ENCODE results near the gene ADNP2.

Gene ADNP2, protein sequence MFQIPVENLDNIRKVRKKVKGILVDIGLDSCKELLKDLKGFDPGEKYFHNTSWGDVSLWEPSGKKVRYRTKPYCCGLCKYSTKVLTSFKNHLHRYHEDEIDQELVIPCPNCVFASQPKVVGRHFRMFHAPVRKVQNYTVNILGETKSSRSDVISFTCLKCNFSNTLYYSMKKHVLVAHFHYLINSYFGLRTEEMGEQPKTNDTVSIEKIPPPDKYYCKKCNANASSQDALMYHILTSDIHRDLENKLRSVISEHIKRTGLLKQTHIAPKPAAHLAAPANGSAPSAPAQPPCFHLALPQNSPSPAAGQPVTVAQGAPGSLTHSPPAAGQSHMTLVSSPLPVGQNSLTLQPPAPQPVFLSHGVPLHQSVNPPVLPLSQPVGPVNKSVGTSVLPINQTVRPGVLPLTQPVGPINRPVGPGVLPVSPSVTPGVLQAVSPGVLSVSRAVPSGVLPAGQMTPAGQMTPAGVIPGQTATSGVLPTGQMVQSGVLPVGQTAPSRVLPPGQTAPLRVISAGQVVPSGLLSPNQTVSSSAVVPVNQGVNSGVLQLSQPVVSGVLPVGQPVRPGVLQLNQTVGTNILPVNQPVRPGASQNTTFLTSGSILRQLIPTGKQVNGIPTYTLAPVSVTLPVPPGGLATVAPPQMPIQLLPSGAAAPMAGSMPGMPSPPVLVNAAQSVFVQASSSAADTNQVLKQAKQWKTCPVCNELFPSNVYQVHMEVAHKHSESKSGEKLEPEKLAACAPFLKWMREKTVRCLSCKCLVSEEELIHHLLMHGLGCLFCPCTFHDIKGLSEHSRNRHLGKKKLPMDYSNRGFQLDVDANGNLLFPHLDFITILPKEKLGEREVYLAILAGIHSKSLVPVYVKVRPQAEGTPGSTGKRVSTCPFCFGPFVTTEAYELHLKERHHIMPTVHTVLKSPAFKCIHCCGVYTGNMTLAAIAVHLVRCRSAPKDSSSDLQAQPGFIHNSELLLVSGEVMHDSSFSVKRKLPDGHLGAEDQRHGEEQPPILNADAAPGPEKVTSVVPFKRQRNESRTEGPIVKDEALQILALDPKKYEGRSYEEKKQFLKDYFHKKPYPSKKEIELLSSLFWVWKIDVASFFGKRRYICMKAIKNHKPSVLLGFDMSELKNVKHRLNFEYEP

DNA sequence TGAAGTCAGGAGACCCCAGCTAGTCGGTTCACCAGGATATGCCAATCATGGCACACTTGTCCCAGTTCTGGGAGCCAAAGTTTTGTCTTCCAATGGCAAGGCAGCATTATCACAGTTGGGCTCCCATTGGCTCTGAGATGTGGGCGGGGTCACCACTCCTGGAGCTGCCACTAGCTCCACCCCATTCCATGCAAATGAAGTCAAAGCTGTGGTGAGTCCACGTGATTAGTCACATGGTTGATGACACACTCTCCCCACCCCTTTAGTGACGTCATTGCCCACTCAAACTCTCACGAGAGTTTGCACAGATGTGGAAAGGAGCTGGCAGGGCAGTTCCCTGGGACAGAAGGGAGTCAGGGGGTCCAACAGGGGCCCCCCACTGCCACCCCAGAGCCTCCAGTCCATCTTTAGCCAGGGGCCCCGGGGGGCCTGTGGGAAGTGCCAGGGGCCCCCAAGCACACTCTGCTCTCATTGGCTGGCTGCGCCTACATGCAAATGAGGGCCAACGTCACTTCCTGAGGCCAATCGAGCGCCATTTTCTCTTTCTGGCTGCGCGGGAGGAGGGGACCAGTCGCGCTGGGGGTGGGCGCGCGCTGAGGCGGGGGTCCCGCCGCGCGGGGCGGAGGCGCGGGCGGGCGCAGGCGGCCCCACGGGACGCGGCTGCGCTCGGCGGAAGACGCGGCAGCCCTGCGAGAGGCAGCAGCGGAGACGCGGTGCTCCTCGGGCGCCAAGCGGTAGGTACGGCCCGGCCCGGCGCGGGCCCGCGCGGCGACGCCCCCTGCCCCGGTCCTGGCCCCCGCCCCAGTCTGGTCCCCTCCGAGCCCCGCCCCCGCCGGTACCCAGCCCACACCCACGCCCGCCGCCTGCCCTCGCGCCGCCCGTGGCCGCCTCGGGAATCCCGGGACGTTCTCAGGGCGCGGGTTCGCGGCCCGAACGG, at the start of gene ADNP2:
Gene ADNP2, plus strand, starts transcription at position 524 of the 937 bp plus-strand sequence. CDS start 8,281 bp downstream, outside the sequence.
- peak; percentile 91 for DNase-seq (ENCODE audit: low spot score)

DNA sequence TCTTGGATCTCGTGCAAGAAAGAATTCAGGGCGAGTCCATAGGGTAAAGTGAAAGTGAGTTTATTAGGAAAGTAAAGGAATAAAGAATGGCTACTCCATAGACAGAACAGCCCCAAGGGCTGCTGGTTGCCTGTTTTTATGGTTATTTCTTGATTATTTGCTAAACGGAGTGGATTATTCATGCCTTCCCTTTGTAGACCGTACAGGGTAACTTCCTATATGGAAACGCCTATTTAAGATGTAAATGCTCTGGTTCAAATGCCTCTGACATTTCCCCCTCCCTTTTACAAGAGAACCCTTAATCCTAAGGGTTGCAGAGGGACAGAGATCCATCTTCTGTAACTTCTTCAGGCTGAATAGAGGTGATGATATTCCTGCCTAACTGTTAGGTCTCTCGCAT, 49.1 kb upstream of the ADNP2 start:
- no peak for DNase-seq (ENCODE audit: low spot score)

DNA sequence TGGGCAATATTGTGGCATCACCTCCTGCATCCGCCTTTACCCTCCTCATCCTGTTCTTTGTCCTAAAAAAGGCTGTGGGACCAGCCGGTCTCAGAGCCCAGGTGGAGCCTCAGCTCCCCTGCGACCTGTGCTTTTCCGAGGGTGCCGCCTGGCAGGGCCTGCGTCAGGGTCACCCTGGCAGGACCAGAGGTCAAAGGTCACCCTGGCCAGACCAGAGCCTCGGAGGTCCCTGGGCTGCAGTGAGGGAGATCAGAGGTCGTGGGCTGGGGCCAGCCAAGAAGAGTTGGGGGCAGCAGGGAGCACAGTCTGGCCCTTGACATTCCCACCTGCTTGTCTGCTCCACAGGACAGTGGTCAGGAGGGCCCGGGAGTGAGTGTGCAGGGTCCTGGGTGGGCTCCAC, 43.4 kb upstream of the ADNP2 start:
- no peak for DNase-seq (ENCODE audit: low spot score)

DNA sequence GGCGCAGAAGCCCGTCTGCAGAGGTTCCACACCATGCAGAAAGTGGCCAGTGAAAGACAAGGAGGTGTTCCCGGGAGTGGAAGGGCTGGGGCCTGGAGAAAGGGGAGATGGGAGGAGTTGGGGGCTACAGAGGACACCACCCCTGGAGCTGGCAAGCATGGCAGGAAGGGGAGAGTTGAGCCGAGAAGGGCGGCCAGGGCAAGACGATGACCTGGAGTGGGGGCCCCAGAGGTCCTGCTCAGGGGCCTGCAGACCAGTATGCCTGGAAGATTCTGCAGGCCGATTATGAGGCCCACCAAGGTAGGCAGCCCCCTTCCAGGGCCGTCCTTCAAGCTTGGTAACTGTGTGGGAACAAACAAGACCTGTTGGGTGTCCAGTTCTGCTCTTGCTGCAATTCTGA, 41.7 kb upstream of the ADNP2 start:
- no peak for DNase-seq (ENCODE audit: low spot score)

DNA sequence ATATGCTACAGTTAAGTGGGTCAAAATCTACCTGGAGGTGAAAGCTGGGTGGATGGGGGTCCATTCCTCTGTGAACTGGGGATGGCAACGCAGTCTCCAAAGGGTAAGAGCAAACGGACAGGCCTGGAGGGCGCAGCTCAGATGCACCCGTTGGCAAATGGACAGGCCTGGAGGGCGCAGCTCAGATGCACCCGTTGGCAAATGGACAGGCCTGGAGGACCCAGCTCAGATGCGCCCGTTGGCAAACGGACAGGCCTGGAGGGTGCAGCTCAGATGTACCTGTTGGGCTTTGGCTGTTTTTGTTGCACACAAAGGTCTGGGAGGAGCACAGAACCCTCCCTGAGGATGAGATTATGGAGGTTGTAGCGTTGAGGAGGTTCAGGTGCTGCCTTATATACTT, 41.2 kb upstream of the ADNP2 start:
- no peak for DNase-seq (ENCODE audit: low spot score)

DNA sequence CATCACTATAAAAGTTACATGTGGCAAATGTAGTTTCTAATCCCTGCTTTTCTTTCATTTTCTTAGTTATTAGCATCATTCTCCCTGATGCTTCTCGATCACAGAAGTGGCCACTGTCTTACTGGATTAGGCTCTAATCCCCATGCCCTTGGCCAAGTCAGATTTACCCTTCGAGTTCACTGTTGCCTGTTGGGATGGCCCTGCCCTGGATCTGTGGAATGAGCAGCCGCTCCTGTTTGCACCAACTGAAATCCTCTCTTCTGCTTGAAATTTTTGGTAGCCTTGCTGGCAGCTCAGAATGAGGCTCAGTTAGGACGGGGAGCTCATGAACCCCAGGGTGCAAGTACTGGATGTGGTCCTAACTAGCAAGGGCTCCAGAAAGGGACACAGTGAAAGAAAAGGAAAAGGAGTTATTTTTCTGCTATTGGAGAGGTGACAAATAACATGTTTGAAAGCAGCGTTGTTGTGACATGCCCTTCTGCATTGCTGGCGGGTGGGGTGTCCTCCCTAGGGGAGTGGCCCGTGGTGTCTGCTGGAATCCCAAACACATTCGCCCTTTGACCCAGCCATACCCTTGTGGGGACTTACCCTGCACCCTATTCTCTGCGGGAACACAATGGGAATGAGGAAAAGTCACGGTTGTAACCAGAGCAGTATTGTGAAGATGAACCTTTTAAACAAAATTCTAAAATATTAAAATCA, 40.3 kb upstream of the ADNP2 start:
- no peak for DNase-seq (ENCODE audit: low spot score)

DNA sequence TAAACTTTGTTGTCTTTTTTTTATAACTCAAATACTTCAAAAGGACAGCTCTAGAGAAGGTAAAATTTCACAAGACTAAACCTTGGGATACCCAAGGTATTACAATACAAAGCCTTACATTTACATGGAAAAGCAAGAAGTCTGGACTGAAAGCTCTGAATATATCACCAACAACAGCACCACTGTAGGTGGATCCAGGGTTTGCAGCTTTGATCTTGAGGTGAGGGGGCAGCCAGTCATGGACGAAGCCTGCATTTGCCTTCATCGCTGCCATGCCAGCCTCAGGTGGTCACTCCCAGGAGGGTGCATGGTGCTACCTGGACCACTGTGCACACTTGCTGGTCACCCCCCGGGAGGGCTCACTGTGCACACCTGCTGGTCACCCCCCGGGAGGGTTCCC, 38.2 kb upstream of the ADNP2 start:
- DNase-seq (ENCODE audit: low spot score), result no peak

DNA sequence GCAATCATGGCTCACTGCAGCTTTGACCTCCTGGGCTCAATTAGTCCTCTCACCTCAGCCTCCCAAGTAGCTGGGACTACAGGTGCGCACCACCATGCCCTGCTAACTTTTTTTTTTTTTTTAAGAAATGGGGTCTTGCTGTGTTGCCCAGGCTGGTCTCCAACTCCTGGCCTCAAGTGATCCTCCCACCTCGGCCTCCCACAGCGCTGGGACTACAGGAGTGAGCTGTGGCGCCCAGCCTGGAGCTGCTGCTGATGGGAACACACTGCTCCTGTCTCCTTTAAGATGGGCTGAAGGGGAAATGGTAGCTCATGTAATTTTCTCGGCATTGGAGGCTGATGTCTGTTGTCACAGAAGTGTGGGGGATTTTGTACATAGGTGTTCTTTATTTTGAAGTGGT, 34.9 kb upstream of the ADNP2 start:
- DNase-seq (ENCODE audit: low spot score), result no peak

DNA sequence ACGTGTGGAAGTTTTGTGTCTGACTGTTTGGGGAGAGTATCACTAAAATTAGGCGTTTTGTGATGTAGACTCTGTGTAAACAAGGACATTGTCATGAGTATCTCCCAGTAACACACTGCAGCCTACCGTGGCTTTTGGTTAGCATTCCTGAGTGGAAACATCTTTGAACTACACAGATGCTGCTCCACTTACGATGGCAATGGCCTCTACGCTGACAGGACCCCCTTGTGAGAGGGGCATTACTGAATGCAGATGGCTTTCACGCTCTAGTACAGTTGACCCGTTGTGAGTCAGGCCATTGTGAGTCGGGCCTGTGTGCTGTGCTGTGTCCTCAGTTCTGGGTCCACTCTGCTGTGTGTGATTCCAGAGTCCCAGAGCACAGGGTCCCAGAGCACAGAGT, 34.4 kb upstream of the ADNP2 start:
- DNase-seq (ENCODE audit: low spot score), result no peak

DNA sequence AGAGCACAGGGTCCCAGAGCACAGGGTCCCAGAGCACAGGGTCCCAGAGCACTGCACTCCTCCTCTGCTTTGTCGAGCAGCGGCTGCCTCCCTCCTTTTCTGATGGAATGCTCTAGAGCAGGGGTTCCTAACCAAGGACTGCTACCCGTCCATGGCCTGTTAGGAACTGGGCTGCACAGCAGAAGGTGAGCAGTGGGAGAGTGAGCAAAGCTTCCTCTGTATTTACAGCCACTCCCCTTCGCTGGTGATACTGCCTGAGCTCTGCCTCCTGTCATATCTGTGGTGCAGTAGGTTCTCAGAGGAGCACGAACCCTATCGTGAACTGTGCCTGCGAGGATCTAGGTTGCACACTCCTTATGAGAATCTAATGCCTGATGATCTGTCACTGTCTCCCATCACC, 33.1 kb upstream of the ADNP2 start:
- DNase-seq (ENCODE audit: low spot score), result no peak

DNA sequence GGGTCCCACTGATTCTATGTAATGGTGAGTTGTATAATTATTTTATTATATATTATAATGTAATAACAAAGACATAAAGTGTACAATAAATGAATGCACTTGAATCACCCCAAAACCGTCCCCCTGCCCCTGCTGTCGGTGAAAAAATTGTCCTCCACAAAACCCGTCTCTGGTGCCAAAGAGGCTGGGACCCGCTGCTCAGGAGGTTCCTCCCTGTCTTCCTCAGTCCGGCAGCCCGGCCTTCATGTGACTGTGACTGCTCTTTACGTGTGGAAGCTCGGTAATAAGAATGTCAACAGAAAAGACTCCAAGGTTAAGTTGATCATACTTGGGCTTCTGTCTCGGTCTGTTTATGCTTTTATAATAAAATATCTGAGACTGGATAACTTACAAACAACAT, 32.7 kb upstream of the ADNP2 start:
- DNase-seq (ENCODE audit: low spot score), result no peak

DNA sequence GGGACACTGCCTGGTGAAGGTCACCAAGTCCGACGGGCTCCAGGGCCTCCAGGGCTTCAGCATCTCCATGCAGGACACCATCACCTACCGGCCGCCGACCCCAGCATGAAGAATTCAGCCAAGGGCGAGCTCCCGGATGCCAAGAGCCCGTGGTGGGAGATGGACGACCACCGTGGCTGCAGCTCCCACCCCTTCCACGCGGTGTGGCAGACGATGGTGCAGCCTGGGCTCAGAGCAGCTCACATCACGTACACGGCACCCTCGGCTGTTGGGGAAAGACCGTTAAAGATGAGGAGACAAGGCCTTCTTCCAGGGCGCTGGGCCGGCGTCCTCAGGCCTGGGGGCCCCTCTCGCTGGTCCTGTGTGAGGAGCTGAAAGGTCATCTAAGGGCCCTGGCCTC, 31.2 kb upstream of the ADNP2 start:
- DNase-seq (ENCODE audit: low spot score), result no peak

DNA sequence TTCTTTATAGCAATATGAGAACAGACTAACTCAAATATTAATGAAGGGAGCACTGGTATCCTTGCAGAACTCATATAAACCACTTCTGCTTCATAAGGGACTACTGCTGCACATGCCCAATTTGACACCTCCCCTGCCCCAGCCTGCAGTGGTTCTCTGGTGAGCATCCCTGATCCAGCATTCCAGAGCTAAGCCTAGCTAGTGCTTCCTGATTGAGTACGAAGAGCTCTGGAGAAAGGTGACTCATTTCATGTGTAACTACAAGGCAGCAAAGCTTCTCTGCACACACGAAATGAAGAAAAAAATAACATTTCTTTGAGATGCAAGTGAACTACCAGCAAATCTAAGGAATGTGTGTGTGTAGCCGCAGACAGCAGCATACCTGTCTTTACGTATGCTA, 22.8 kb upstream of the ADNP2 start:
- no peak for DNase-seq (ENCODE audit: low spot score)

DNA sequence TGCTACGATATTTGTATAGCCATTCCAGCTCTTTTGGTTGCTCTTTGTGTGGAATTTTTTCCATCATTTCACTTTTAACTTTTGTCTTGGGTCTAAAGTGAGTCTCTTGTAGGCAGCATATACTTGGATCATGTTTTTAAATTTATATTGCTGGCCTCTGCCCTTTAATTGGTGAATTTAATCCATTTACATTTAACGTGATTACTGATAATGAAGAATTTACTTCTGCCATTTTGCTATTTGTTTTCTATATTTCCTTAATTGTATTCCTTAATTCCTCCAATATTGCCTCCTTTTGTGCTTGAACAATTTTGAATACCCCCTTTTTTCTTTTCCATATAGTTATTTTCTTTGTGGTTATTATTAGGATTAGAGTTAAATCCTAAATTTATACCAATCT, 21.0 kb upstream of the ADNP2 start:
- DNase-seq (ENCODE audit: low spot score), result no peak

DNA sequence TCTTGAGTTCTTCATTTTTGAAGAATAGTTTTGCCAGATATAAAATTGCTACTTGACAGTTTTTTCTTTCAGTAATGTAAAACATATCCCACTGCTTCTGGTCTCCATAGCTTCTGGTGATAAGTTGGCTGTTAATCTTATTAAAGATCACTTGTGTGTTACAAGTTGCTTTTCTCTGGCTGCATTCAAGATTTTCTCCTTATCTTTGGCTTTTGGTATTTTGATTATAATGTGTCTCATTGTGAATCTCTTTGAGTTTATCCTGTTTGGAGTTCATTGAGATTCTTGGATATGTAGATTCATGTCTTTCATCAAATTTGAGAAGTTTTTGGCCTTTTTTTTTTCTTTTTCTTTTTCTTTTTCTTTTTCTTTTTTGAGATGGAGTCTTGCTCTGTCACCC, 20.2 kb upstream of the ADNP2 start:
- DNase-seq (ENCODE audit: low spot score), result no peak

DNA sequence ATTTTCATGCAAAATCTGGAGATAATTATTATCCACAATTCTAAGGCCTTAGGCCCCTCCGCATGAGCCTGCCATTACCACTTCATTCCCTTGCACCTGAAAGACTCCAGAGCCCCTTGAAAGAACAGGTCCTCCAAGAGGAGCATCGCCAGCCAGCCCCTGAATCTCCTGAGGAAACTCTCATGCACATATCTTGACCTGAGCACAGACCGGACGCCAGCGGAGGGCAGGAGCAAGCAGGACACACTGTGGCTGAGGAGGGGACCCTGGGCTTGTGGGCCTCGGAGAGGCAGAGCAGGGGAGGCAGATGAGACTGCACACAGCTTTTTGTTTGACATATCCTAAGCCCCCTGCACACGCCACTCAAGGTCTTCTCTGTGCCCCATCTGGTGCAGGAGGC, 13.6 kb upstream of the ADNP2 start:
- no peak for DNase-seq (ENCODE audit: low spot score)

DNA sequence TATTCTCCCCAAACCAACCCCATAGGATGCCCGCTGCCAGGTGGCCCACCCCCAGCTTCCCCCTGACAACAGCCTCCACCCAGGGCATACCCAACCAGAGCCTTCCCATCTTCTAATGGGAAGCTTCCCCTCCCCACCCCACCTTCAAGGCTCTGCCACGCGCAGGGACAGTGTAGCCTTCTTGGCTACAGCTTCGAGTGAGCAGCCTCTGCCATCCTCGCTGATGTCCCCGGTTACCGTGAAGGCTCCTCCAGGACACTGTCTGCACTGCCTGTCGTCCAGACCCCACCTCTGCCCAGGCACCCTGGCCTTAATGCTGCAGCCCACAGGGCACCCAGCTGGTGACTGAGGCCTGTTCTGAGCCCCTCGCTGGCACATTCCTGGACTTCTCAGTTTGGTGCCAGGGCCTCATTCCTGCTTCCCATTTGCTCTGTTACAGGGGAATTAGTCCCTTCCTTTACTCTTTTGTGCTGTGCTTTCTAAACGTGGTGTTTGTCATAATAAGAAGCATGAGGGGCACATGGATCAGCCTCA, 13.0 kb upstream of the ADNP2 start:
- DNase-seq (ENCODE audit: low spot score), result no peak

DNA sequence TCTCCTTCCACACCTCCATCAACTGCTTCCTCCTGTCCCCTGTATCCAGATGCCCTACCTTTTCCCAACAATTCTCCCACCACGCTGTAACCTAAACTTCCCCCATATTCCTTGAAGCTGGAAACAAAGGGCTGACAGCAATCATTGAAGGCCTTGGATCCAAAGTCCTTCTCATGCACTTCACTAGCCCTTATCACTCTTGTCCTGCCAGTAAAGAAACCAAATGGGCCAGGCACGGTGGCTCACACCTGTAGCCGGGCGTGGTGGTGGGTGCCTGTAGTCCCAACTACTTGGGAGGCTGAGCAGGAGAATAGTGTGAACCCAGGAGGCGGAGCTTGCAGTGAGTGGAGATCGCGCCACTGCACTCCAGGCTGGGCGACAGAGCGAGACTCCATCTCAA, 11.9 kb upstream of the ADNP2 start:
- no peak for DNase-seq (ENCODE audit: low spot score)

DNA sequence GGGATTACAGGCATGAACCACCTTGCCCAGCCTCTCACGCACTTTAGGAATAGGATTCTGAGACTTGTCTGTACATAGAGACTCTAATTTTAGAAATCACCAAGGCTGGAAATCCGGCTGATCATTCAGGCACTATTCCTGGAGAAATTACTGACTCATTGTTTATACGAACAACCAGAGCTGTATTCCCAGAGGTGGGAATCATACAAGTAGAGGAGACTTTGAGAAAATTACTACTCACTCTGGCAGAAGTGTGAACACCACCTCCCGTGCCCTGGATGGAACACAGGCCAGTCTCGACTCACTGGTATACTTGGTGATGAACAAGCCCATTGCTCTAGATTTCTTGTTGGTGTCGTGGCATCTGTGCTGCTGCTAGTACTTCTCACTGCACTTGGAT, 5.8 kb upstream of the ADNP2 start:
- no peak for DNase-seq (ENCODE audit: low spot score)

DNA sequence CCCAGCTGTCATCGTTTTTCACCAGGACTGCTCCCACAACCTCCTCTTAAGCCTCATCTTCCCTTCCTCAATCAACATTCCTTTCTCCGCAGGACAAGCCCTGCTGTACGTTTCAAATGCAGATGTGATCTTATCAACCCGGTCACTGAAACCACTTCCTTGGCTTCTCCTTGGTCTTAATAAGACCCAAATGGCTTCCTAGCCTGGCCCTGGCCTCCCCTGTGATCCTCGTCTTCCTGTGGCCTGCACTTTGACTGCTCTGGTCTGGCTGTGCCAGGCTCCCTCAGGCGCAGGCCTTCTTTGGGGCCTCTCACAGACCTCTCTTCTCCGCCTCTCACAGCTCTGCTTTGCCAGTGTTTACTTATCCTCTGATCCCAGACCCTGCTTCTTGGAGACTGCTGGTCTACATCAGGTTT, 4.7 kb upstream of the ADNP2 start:
- DNase-seq (ENCODE audit: low spot score), result no peak

All from Ammon's horn (tissue), 1 donor.